NCI-H510A treated with DMSO at 0.1 percent for 48 hours (cell line): ENCODE measurements around the gene PRR20G.

Experiments used
- DNase-seq: peaks from one replicate; lab custom pipeline; 2025; lab: John Stamatoyannopoulos, UW

The PRR20G gene

DNA sequence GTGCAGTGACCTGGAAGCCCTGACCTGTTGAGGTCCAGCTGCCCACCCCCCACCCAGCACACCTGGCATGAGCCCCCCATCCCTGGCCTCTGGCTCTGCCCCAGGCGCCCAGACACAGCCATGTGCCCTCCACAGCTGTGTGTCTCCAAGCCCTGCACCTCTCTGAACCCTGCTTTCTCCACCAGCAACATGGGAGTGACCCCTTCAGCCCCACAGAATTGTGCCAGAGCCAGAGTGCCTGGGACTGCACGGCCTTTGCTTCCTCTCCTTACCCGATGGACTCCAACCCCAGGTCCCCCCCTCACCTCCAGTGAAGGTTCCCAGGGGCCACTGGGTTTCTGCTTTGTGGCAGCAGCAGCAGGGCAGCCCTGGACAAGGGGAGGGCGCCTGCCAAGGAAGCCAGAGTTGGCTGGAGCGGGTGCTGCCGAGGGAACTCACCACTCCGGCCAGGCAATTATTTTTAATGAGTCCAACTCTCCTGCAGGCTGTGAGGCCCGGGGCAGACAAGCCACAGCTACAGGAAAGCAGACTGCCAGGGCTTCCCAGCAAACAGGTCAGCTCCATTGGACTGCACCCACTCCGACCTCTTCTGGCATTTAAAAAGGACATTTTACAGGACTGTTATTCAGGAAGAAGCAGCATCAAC lies 24.1 kb downstream of the PRR20G start:
- no peak for DNase-seq

DNA sequence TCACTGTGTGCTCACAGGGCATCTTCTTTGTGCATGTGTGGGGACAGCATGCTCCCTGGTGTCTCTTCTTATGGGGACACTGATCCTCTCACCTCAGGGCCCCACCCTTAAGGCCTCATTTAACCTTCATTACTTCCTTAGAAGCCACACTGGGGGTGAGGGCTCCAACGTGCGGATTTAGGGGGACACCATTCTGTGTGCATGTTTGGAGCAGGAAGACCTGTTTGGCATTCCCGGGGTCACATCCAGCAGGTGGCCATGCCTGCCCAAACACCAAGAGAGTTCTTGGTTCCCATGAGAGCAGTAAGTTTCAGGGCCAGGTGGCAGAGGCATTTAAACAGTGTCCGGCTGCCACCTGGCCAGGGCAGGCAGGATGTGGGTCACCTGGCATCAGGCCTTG lies 24.8 kb downstream of the PRR20G start:
- no peak for DNase-seq

DNA sequence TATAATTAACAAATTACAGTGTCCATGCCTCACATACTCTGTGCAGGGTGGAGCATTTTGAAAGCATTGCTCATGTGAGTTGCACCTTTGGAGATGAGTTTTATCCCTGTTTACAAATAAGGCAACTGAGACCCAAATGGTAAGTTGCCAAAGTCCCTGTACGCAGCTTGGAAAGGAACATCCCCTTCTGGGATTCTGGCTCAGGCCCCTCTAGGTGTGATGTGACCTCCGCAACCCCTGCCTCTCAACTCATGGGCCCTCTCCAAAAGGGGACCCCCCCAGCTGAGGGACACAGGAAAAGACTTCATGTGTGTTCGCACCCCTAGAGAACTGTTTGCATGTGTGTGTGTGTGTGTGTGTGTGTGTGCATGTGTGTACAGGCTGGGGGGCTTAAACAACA lies 25.3 kb downstream of the PRR20G start:
- DNase-seq, result no peak

DNA sequence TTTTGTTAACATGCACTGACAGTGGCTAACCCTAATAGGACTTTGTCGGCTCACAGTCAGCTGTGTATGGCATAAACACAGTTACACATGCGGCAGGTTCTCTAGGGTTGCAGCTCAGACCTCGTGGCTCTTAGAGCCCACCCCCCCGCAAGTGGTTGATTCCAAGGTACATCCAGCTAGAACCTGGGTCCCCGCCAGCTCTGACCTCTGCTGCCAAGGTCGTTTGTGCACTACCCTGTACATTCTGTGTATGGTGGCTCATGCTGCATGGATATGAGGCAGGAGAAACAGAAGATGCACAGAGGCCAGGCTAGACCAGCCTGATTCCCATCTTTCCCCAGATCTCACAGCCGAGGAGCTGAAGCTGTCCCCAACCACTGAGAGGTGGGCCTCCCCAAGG lies 25.9 kb downstream of the PRR20G start:
- no peak for DNase-seq

DNA sequence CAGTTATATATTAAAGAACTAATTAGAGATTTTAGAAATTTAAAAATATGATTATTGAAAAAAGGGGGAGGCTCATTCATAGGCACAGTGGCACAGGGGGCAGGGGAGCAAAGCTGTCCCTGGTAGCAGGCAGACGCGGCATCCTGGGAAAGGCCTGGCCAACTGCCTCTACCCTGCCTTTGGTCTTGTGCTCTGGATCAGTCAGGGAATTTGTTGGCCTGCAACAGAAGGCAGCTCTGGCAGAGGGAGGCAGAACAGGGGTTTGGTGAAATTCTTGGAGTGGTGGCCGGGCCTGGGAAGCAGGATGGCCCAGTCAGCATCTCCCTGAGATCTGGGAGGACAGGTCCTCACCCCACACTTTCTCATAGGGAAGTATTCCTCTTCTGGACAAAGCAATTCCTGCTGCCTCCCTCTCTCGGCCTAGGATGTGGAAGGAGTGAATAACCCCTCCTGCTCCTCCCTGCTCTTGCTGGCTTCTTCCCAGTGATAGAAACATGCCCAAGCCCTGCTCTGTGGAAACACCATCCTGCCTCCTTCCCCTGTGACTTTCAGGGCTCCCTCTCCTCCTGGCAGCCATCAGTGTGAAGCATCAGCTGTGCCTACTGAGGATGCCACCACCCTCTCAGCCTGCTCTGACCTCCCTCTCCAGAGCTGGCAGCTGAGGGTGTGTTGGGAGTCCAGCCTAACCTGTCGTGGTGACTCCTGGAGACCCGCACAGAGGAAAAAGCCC lies 26.9 kb downstream of the PRR20G start:
- DNase-seq, result no peak

DNA sequence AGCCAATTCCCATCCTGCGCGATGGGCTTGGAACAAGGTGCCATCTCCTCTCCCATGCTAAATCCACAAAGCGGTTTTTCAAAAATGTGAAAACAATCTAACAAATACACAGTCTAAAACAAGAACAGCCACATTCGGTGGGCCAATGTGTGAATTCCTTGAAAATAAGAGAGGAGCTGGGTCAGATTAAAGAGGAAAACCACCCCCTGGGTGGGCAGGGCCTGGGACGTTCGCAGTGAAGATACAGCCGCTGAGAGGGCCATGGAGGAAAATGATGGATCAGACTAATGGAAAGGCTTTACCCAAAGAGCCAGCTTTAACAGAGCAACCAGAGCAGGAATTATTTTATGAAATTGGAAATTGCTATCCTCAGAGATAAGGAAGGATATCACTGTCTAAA lies 27.4 kb downstream of the PRR20G start:
- DNase-seq, result no peak

DNA sequence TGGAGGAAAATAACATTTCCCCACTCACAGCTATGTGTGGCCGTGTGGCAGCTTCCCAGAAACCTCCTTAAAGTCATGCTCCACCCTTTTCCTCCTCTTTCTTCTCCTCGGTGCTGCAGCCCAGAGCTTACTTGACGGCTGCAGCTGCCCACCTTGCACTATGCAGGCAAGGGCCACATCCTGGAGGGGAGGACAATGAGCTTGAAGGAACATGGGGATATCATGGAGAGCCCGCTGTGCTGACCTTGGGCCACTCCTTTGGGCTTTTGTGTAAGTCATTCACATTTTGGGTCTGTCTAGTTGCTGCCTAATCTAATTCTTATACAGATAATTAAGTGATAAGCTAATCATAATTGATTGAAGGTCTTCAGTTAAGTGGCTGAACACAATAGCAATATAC lies 28.0 kb downstream of the PRR20G start:
- DNase-seq, result no peak

DNA sequence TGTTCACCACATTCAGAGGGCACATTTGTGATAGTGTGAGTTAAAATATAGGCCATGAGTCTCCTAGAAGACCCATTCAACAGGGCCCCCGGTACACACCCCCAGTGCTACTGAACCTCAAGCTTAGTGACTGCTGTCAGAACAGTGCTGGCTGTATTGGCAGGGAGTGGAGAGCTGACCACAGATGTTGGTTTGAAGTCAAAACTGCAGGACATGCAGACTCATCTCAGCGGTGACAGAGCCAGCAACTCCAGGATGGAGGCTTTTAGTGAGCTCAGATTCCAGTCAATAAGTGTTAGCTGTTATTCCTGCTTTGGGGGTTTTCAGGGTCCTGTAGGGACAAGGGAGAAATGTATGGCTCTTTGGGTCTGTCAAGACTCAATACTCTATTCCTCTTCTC lies 29.1 kb downstream of the PRR20G start:
- DNase-seq, result no peak

DNA sequence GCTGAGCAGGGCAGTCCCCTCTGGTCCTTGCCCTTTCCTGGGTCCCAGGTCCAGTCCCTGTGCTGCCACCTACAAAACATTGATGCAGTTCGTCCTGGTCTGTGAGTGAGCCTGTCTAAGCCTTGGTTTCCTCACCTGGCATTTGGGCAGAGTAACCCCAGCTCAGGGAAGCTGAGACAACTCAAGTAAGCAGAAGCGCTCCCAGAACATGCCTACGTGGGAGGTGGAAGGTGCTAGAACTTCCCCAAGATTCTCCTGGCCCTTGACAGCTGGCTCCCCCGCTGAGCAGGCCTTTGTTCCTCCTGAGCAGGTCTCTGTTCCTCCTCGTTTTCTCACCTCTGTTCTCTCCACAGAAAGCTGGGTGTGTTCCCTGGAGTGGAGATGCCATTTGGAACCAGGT lies 30.5 kb downstream of the PRR20G start:
- DNase-seq, result no peak

DNA sequence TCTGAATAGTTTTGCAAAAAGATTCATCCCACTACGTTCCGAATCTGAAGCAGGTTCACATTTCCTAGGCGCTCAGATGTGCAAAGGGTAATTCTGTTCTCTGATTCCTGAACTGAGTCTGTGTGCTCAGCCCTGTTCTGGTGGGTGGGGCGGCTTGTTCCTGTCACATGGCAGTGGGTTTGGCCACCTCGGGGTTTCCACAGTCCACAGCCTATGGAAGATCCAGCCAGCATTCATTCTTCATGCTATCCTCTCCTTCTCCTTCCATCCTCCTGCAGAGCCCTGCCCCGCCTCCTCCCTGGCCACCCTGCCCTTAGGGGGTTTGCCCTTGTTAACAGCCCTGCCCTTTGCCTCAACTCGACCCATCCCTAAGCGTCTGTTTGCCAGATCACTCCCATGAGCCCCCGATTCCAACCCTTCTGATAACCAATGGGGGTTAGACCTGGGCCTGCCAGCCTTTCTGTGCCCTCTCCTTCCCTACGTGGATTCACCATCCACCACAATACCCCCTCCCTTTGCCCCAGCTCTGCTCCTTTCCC lies 31.0 kb downstream of the PRR20G start:
- DNase-seq, result no peak

DNA sequence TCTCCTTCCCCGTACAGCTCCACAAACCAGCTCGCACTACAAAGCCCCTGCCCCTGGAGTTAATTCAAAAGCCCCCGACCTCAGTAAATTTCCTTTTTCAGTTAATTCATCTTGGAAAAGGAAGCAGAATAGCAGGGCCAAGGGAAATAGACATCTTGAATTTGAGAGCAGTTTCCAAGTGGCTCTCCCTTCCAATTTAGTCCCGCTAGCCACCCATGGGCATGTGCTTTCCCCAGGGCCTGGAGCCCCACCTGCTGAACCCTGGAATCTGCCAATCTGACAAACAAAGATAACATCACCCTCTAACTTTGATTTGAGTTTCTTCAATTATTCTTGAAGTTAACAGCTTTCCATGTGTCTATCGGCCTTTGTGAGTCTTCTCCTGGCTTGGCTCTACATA lies 31.7 kb downstream of the PRR20G start:
- no peak for DNase-seq

DNA sequence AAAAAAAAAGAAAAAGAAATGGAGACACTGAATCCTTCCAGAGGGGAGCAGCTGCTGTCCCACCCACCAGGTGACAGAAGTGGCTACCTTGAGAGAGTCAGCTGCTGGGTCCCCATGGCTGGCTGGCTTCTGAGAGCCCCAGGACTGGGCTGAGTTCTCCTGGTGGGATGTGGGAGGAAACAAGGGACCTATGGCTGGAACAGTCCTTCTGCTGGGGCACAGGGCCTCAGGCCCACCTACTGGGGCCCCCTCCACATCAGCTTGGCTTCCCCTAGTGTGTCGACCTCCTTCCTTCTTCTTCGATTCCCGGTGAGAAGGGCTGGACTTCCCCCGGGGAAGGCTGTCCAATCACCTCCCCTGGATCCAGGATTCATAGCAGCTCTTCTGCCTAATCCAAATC lies 32.3 kb downstream of the PRR20G start:
- DNase-seq, result no peak

DNA sequence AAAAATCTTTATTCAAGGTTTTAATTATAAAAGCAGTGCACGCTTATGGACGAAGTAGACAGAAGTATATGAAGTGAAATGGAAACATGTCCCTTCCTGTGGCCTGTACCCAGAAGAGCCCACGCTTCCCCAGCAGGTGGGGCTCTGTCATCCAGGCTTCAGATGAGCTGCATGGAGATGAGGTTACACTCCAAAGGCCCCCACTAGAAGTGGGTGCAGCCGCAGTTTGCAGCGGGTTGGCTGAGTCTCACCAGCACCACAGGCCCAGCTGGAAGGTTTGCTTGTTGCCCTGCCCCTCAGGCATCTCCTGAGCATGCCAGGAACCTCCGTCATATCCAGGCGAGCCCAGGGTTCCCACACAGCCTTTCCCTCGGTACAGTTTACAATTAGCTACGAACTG lies 33.1 kb downstream of the PRR20G start:
- DNase-seq, result no peak

DNA sequence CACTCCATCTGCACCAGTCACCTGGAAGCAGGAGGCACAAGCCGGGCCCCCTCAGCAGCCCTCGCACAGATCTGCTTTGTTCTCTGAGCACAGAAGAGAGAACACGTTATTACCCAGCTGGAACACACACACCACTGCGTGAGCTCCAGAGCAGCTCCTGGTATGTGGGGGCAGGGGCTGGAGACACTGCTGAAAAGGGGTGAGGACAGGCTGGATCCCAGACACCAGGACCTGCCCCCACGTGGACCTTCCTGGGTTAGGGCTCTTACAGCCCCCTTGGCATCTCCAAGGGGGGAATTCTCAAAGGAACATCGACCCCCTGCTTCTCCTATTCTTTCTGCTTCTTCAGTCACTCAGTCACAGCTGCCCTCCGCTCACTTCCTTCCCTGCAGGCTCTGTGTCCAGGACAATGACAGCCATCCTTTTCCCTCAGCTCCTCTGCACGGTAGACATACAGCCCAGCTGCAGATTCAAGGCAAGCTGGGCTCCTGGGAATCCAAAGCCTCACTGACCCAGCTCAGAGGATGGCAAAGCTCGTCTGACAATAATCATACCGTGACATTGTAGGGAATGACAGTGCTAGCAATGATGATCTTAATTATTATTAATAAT lies 33.7 kb downstream of the PRR20G start:
- DNase-seq, result no peak

DNA sequence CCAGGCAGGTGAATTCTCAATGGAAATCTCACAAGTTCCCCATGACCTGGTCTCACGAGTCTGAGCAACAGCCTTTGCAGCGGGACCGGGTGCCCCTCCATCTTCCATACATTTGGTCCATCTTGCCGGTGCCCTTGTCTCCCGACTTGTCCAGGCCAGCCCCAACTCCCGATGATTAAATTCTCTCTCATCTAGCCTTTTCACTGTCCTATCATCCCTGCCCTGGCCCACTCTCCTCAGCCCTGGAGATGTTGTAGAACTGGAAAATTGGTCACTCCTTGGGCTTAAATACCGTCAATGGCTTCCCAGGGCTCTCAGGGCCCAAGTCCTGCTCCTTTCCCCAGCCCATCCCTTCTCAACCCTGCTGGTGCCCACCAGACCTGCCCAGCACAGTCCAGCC lies 34.4 kb downstream of the PRR20G start:
- DNase-seq, result no peak

DNA sequence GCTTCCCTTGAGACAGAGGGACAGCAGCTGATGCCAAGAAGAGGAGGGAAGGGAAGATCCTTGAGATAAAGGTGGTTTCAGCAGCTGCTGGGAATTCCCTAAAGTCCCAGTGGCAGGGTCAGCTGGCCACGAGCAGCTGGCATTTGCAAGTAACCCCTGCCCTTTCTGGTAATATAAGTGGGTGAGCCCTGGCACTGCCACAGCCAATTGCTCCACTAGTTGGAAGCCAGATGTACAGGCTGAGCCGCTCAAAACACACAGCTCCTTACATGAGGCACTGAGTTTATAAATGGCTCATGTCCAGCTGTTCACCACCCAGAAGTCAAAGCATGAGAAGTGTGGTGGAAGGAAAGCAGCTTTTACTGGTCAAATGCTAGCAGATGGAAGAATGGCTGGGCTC lies 35.4 kb downstream of the PRR20G start:
- DNase-seq, result no peak

DNA sequence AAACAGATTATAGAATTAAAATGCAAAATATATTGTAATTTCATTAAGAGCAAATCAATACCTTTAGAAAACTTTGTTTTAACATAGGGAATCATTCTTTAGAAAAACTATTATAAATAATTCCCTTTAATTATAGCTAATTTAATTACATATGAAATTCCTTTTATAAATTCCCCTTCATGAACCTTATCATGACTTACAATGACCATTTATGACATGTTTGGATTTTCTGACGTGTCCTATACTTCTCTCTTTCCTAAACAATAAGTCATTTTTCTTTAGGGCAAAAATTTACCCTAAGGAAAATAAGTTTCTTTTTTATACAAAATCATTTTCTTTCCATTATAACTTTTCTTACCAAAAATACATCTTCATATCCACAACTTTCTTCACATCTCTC lies 37.8 kb downstream of the PRR20G start:
- no peak for DNase-seq

DNA sequence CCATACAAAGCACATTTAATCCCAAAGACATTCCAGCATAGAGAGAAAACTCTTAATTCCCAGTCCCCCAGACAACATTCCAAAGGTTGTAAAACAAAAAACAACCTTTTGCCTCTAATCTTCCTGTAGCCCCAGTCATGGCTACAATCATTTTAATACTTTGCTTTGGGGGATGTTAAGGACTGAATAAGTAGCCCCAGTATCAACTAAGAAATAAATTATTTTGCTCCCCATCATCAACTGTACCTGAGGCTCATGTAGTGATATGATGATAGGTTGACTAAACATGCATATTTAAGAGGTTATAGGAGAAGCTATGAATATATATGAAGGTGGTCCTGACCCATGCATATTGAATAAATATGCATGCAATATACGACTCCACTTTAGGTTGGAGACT lies 40.6 kb downstream of the PRR20G start:
- DNase-seq, result no peak

DNA sequence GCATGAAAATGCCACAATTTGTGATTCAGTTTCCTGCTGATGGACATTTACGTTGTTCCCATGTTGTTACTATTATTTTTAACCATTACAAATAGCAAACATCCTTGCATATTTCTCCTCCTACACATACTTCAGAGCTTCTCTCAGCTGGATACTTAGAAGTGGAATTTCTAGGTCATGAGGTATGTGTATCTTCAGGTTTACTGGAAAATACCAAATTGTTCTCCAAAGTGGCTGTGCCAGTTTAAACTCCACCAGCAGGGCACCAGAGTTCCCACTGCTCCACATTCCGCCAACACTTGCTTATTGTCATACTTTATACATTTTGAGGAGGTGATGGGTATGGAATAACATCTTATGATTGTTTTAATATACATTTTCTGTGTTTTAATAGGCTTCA lies 49.2 kb downstream of the PRR20G start:
- DNase-seq, result no peak

DNA sequence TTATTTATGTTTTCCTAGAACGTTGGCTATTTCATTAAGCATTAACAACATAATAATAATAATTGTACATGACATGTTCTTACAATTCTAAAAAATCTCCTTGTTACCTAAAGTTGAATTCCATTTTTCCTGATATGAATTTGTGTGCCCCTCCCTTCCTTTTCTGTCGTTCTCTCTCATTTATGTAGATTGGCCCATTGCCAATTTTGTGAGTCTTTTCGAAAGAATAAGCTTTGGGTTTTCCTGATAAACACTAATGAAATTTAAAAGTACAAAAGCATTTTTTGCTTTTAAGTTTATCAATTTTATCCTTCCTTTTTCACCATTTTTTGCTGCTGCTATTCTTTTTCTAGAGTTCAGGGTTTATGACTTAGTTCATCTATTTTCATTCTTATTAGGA lies 50.0 kb downstream of the PRR20G start:
- no peak for DNase-seq

DNA sequence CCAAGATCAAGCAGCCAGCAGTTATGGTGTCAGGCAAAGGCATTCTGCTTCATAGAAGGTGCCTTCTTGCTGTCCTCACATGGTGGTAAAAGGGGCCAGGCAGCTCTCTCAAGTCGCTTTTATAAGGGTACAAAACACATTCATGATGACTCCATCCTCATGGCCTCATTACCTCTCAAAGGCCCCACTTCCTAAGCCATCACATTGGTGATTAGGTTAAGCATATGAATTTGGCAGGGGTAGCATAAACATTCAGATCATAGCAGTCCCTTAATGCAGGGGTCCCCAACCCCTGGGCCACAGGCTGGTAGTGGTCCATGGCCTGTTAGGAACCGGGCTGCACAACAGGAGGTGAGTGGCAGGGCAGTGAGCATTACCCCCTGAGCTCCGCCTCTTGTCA lies 52.1 kb downstream of the PRR20G start:
- no peak for DNase-seq

DNA sequence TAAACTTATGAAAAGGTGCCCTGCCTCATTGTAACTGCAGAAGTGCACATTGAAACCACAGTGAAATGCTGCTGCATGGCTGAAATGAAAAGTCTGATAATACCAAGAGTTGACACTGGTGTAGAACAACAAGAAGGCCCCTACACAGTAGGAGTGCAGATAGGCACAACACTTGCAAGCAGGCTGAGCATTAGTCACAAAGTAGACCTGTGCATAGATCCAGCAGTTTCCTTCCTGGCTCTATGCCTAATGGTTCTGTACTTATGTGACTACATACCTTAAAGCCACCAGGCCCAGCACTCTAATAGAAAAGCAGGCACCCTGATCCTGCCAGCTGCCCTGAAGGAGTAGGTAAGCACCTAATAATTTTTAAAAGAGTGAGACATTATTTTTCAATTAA lies 53.1 kb downstream of the PRR20G start:
- DNase-seq, result no peak
